SK-N-SH (cell line): Measurements from ENCODE around the gene FGG.

Experiments used
- CHD2 ChIP-seq: fragments of 150-350 bp; IDR thresholded peaks from 2 replicates; pipeline ENCODE4 v1.6.1; 2018; ENCODE audit warnings: low read length; ENCODE audit not compliant: partially characterized antibody
- CTCF ChIP-seq: fragments of 200-600 bp; sonication (generic); IDR thresholded peaks from 2 replicates; pipeline ENCODE4 v1.6.1; 2017; ENCODE audit warnings: antibody characterized with exemption, mild to moderate bottlenecking, moderate library complexity
- GABPA ChIP-seq: IDR thresholded peaks from 2 replicates; pipeline ENCODE4 v1.4.0; 2012; ENCODE audit warnings: low read depth, mild to moderate bottlenecking
- JUND ChIP-seq: IDR thresholded peaks from 2 replicates; pipeline ENCODE4 v1.4.0; 2012
- PBX3 ChIP-seq: IDR thresholded peaks from 2 replicates; pipeline ENCODE4; 2012
- POLR2AphosphoS5 ChIP-seq: IDR thresholded peaks from 2 replicates; pipeline ENCODE4 v1.6.1; 2012; ENCODE audit warnings: low read depth, low read length
- RFX5 ChIP-seq: IDR thresholded peaks from 2 replicates; pipeline ENCODE4 v1.6.1; 2012; ENCODE audit warnings: mild to moderate bottlenecking, improper control_type of control experiment, low read length
- USF1 ChIP-seq: IDR thresholded peaks from 2 replicates; pipeline ENCODE4 v1.4.0; 2012; ENCODE audit warnings: low read depth, borderline replicate concordance
- USF2 ChIP-seq: fragments of 150-350 bp; IDR thresholded peaks from 2 replicates; pipeline ENCODE4 v1.6.1; 2017; ENCODE audit warnings: antibody characterized with exemption, low read length, low read depth, borderline replicate concordance
- YY1 ChIP-seq: IDR thresholded peaks from 2 replicates; pipeline ENCODE4 v1.4.0; 2012; ENCODE audit warnings: low read depth, mild to moderate bottlenecking

- TF ChIP-seq CTCF: no peak
- TF ChIP-seq GABPA: no peak
- no peak for TF ChIP-seq PBX3
- no peak for TF ChIP-seq POLR2AphosphoS5
- TF ChIP-seq USF2: no peak
- no peak for TF ChIP-seq YY1
- TF ChIP-seq USF1: no peak
- no peak for TF ChIP-seq CHD2
- no peak for TF ChIP-seq RFX5
- no peak for TF ChIP-seq JUND
Measured at GRCh38 chr4:154574311-154574710, 38.1 kb downstream of the FGG start.
